Transverse colon (tissue), 4 donors: Measurements from ENCODE around the gene DPP10. TPM values are rescaled to one million over a fixed set of nuclear protein-coding genes. Genes with fewer than 3 reads are reported as not detected.

Experiments used
- DNase-seq: peaks from one replicate; pipeline ENCODE4 v3.0.0-alpha.2; 2019
- H3K27ac ChIP-seq, 4 donors: fragments of 200-600 bp; sonication (generic); 2 replicates each; pipeline ENCODE4 v1.5.1; 2016 to 2018; ENCODE audit warnings: inconsistent platforms in 4 of 4
- H3K27me3 ChIP-seq: fragments of 200-600 bp; sonication (generic); 2 replicates; pipeline ENCODE4 v1.5.1; 2017; ENCODE audit warnings: inconsistent platforms
- H3K36me3 ChIP-seq, 4 donors: fragments of 200-600 bp; sonication (generic); 2 replicates each; pipeline ENCODE4 v1.5.1; 2017 to 2019; ENCODE audit warnings: inconsistent platforms in 4 of 4
- H3K4me1 ChIP-seq, 4 donors: fragments of 200-600 bp; sonication (generic); 2 replicates each; pipeline ENCODE4 v1.5.1; 2017 to 2020; ENCODE audit warnings: inconsistent platforms in 4 of 4
- H3K4me3 ChIP-seq, 4 donors: fragments of 200-600 bp; sonication (generic); 1 replicate in 1 of 4; 2 replicates in 3 of 4; pipeline versions ENCODE4 v1.5.1 to v1.6.1; 2017 to 2019; ENCODE audit warnings: inconsistent platforms in 4 of 4
- H3K9me3 ChIP-seq, 2 donors: fragments of 200-600 bp; sonication (generic); 2 replicates each; pipeline ENCODE4 v1.5.1; 2017 to 2019; ENCODE audit warnings: inconsistent platforms in 2 of 2
- EP300 ChIP-seq: sonication (generic); formaldehyde crosslinking; IDR thresholded peaks from one replicate; pipeline ENCODE4 v1.6.1; 2017; ENCODE audit warnings: antibody characterized with exemption, low read depth
- POLR2A ChIP-seq: fragments of 450-650 bp; IDR thresholded peaks from one replicate; pipeline ENCODE4 v1.6.1; 2016; ENCODE audit warnings: antibody characterized with exemption, mild to moderate bottlenecking, moderate library complexity
- POLR2AphosphoS5 ChIP-seq, 3 donors: sonication (generic); formaldehyde crosslinking; IDR thresholded peaks; one replicate each; pipeline ENCODE4 v1.6.1; 2016; ENCODE audit warnings: antibody characterized with exemption in 3 of 3
- WGBS, 2 donors: methylation state at CpG; one replicate each; pipeline ENCODE4 v1.1.5; 2018; ENCODE audit warnings: low coverage in 1 of 2; 5-methylcytosine and 5-hydroxymethylcytosine counted together
- in situ Hi-C, 4 donors: fragments of 200-750 bp; cut with MboI; loops; one replicate each; pipeline versions ENCODE4 v1.15.0 to v1.15.1; 2017; ENCODE audit warnings: low sequenced_read_pairs in 3 of 4, low pct_ligation_motif_present in 1 of 4, low pct_unique_long_range_greater_than_20kb in 1 of 4
- intact Hi-C: fragments of 100-400 bp; cut with DNase I; formaldehyde crosslinking; loops from one replicate; pipeline ENCODE4 v1.15.1; 2023; ENCODE audit warnings: low total_unique reads
- total RNA-seq, 4 donors: library from RNA; depleted of rRNA; stranded (reverse); fragments of >200 nt; gene quantifications; one replicate each; pipeline ENCODE4 v1.1.0, GENCODE V29; 2016
- TF ChIP-seq, protein P1 (sequence below), 5 experiments: fragments of 200-600 bp in 3 of 5; fragments of 450-650 bp in 2 of 5; sonication (generic) in 3 of 5; IDR thresholded peaks; 1 replicate in 2 of 5; 2 replicates in 3 of 5; pipeline ENCODE4 v1.5.1; 2016 to 2017; ENCODE audit warnings: antibody characterized with exemption in 5 of 5, inconsistent platforms in 3 of 5, mild to moderate bottlenecking in 2 of 5, moderate library complexity in 1 of 5

DPP10 gene
- total RNA-seq, 4 donors from 2014 or later, result 3.4 to 8.4 (median 7.0) TPM

DNA sequence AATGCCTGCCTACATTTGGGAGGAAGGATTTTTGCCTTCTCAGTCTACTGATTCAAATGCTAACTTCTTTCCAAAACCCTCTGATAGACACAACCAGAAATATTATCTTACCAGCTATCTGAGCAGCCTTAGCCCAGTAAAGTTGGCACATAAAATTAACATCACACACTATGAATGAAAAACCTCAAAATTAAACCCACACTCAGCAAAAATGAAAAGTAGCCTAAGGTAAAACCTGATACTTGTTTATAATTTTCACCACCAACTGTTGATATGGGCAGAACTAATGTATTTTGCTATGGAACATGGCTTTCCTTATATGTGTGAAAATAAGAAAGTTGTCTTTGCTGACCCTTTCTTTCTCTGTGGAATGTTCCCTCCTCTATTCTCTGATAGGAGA is 226.0 kb downstream of the DPP10 start:
- Histone ChIP-seq H3K27ac (no peak overlapping the region), H3K4me3 (no peak overlapping the region), H3K36me3 (no peaks in the 10 kb centered on the region), H3K27me3 (no peaks in the 10 kb centered on the region), H3K4me1 (no peaks in the 10 kb centered on the region), H3K9me3 (no peaks in the 10 kb centered on the region)
- intact Hi-C loops, result no loop called here
- TF ChIP-seq, protein P1, sequence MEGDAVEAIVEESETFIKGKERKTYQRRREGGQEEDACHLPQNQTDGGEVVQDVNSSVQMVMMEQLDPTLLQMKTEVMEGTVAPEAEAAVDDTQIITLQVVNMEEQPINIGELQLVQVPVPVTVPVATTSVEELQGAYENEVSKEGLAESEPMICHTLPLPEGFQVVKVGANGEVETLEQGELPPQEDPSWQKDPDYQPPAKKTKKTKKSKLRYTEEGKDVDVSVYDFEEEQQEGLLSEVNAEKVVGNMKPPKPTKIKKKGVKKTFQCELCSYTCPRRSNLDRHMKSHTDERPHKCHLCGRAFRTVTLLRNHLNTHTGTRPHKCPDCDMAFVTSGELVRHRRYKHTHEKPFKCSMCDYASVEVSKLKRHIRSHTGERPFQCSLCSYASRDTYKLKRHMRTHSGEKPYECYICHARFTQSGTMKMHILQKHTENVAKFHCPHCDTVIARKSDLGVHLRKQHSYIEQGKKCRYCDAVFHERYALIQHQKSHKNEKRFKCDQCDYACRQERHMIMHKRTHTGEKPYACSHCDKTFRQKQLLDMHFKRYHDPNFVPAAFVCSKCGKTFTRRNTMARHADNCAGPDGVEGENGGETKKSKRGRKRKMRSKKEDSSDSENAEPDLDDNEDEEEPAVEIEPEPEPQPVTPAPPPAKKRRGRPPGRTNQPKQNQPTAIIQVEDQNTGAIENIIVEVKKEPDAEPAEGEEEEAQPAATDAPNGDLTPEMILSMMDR (IDR thresholded peaks at IDR 0.05), result no peak
- TF ChIP-seq EP300, result no peak
- no peak for TF ChIP-seq POLR2A
- TF ChIP-seq POLR2AphosphoS5 (IDR thresholded peaks at IDR 0.05), result no peak
- in situ Hi-C loops, result no loop called here
- DNase-seq, result no peak

DNA sequence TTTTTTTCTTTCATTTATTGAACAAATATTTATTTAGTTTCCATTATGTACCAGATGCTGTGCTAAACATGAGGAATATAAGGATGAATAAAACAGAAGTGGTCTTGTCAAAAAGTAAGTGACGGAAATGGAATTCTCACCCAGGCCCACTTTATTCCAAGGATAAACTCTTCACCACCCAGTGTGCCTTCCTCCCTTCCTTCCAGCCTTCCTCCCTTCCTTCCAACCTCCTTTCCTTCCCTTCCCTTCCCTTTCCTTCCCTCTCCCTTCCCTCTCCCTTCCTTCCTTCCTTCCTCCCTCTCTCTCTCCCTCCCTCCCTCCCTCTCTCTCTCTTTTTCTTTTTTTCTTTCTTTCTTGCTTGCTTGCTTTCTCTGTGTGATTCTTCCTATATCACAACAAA is 240.8 kb downstream of the DPP10 start:
- in situ Hi-C loops, result no loop called here

DNA sequence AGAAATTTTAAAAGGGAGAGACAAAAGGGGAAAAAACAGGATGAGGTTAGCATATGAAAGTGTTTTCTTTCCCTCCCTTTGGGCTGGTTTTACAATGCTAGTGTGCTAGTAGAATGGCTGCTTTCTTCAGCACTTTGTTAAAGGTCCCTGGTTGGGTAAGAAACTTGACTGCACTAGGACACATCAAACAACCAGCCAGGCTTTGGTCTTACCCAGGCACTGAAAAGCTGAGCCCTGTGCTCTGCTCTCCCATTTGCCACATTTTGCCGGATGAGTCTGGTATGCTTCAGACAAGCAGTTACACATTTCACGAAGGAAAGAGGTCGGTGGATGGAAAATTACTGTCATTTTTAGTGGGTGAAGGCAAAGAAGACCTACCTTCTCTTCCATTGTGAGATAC is 242.0 kb downstream of the DPP10 start:
- no peak overlapping the region for H3K27ac ChIP-seq
- 54 to 80% methylated on average over 3 of the region's 3 CpGs for WGBS, 2 donors
- H3K9me3 ChIP-seq, result no peaks in the 10 kb centered on the region
- H3K4me3 ChIP-seq, result no peak overlapping the region
- H3K36me3 ChIP-seq, result no peaks in the 10 kb centered on the region
- intact Hi-C loops, result no loop called here
- no peaks in the 10 kb centered on the region for H3K27me3 ChIP-seq
- no peak for DNase-seq
- in situ Hi-C loops, result no loop called here
- H3K4me1 ChIP-seq, result no peaks in the 10 kb centered on the region
- TF ChIP-seq, protein P1 (IDR thresholded peaks at IDR 0.05), result no peak
- TF ChIP-seq POLR2A, result no peak
- no peak for TF ChIP-seq EP300
- no peak for TF ChIP-seq POLR2AphosphoS5 (IDR thresholded peaks at IDR 0.05)

More for the DNA sequence above, 240.8 kb downstream of the DPP10 start:
- H3K36me3 ChIP-seq, result no peaks in the 10 kb centered on the region
- H3K9me3 ChIP-seq, result no peaks in the 10 kb centered on the region
- no peak for DNase-seq
- no peaks in the 10 kb centered on the region for H3K27me3 ChIP-seq
- H3K27ac ChIP-seq, result no peak overlapping the region
- TF ChIP-seq, protein P1 (IDR thresholded peaks at IDR 0.05), result no peak
- no peak for TF ChIP-seq POLR2A
- TF ChIP-seq EP300, result no peak
- no peak for TF ChIP-seq POLR2AphosphoS5 (IDR thresholded peaks at IDR 0.05)
- intact Hi-C loops, result no loop called here
- WGBS, 2 donors, result 82 to 89% methylated on average over 1 of the region's 1 CpG
- H3K4me1 ChIP-seq, result no peaks in the 10 kb centered on the region
- H3K4me3 ChIP-seq, result no peak overlapping the region

DNA sequence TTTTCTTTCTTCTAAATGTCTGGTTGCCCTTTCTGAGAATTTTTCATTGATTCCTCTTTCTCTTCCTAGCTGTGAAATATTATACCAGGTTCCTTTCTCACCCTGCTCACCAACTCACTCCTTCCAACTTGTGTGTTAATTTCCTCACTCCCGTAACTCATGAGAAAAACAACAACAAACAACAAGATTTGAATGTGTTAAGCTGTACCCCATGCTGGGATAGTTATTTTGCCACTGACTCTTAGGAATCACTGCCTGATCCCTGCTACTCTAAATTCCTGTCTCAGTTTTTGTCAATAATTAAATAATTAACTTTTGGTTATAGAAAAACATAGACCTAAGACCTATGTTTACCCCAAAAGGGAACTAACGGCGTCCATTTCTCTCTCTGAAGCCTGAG is 242.7 kb downstream of the DPP10 start:
- no peak for DNase-seq
- in situ Hi-C loops (no loop called here), intact Hi-C loops (no loop called here)
- Histone ChIP-seq H3K27me3 (no peaks in the 10 kb centered on the region), H3K36me3 (no peaks in the 10 kb centered on the region), H3K4me3 (no peak overlapping the region), H3K4me1 (no peaks in the 10 kb centered on the region), H3K27ac (no peak overlapping the region), H3K9me3 (no peaks in the 10 kb centered on the region)
- no peak for TF ChIP-seq POLR2A
- WGBS, 2 donors, result 78 to 88% methylated on average over 2 to 3 of the region's 3 CpGs

DNA sequence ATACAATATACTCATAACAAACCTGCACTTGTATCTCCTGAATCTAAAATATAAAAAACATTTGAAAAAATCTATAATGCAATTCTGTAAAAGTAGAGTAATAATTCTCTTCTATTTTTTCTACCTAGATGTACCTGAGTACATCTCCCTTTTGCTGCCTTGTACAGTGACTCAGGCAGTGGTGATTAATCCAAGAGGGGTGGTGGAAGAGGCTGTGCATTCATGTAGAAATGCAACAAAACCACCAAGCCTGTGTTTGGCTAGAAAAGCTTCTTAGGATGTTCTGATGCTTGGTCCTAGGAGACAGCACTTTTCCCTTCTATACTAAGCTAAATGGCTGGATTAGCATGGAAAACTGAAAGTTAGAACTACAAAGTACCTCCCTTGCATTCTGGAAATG is 245.8 kb downstream of the DPP10 start:
- Histone ChIP-seq H3K36me3 (no peaks in the 10 kb centered on the region), H3K27me3 (no peaks in the 10 kb centered on the region), H3K4me1 (no peaks in the 10 kb centered on the region), H3K4me3 (no peak overlapping the region), H3K27ac (no peak overlapping the region), H3K9me3 (no peaks in the 10 kb centered on the region)
- in situ Hi-C loops, result no loop called here
- TF ChIP-seq EP300 (no peak), POLR2A (no peak), POLR2AphosphoS5 (IDR thresholded peaks at IDR 0.05) (no peak)
- TF ChIP-seq, protein P1 (IDR thresholded peaks at IDR 0.05), result no peak
- no peak for DNase-seq
- intact Hi-C loops, result no loop called here
